ENCODE measurements around the gene CACHD1. TPM values are rescaled to one million over a fixed set of nuclear protein-coding genes. Genes with fewer than 3 reads are reported as not detected.
A peak's percentile ranks its signal among the peaks of the same experiment; 100 is the strongest.

CACHD1 gene
- total RNA-seq, 1 donor from 2014 or later = 0.13 TPM

GRCh38 chr1:64453688-64454087 is 16.2 kb upstream of the CACHD1 start:
- H3K36me3 Mint-ChIP-seq (ENCODE audit: low read depth) = no peaks in the 10 kb centered on the region
- no peak overlapping the region for H3K27ac Mint-ChIP-seq
- no peaks in the 10 kb centered on the region for H3K9me3 Mint-ChIP-seq
- H3K27me3 Mint-ChIP-seq (ENCODE audit: insufficient read depth) = peaks cover 6% of the 10 kb centered on the region
- no peak overlapping the region for H3K4me3 Mint-ChIP-seq
- intact Hi-C loops (cut with micrococcal nuclease) = no loop called here
- H3K4me1 Mint-ChIP-seq (ENCODE audit: low read depth) = no peaks in the 10 kb centered on the region
- no peak for DNase-seq (ENCODE audit: low spot score)

GRCh38 chr1:64458915-64459314 is 11.0 kb upstream of the CACHD1 start:
- no peak overlapping the region for H3K27ac Mint-ChIP-seq
- no peak for DNase-seq (ENCODE audit: low spot score)
- H3K27me3 Mint-ChIP-seq (ENCODE audit: insufficient read depth) = peaks cover 3% of the 10 kb centered on the region
- H3K36me3 Mint-ChIP-seq (ENCODE audit: low read depth) = no peaks in the 10 kb centered on the region
- H3K9me3 Mint-ChIP-seq = no peaks in the 10 kb centered on the region
- intact Hi-C loops (cut with micrococcal nuclease) = no loop called here
- no peaks in the 10 kb centered on the region for H3K4me1 Mint-ChIP-seq (ENCODE audit: low read depth)
- H3K4me3 Mint-ChIP-seq = no peak overlapping the region

GRCh38 chr1:64459743-64460142 is 10.2 kb upstream of the CACHD1 start:
- no peaks in the 10 kb centered on the region for H3K4me1 Mint-ChIP-seq (ENCODE audit: low read depth)
- H3K27ac Mint-ChIP-seq = no peak overlapping the region
- DNase-seq (ENCODE audit: low spot score) = no peak
- intact Hi-C loops (cut with micrococcal nuclease) = no loop called here
- no peaks in the 10 kb centered on the region for H3K9me3 Mint-ChIP-seq
- H3K36me3 Mint-ChIP-seq (ENCODE audit: low read depth) = no peaks in the 10 kb centered on the region
- no peak overlapping the region for H3K4me3 Mint-ChIP-seq
- peaks cover 5% of the 10 kb centered on the region for H3K27me3 Mint-ChIP-seq (ENCODE audit: insufficient read depth)

- H3K4me3 Mint-ChIP-seq = no peak overlapping the region
- peaks cover 37% of the 10 kb centered on the region for H3K27me3 Mint-ChIP-seq (ENCODE audit: insufficient read depth)
- H3K4me1 Mint-ChIP-seq (ENCODE audit: low read depth) = peaks cover 4% of the 10 kb centered on the region
- no peaks in the 10 kb centered on the region for H3K36me3 Mint-ChIP-seq (ENCODE audit: low read depth)
- H3K9me3 Mint-ChIP-seq = no peaks in the 10 kb centered on the region
- DNase-seq (ENCODE audit: low spot score) = no peak
- H3K27ac Mint-ChIP-seq = no peak overlapping the region
- intact Hi-C loops (cut with micrococcal nuclease) = no loop called here
These were observed 3.9 kb upstream of the CACHD1 start for GRCh38 chr1:64466033-64466432.

- Mint-ChIP-seq H3K4me3 (peak overlapping the region; percentile 41), H3K27ac (no peak overlapping the region), H3K36me3 (ENCODE audit: low read depth) (no peaks in the 10 kb centered on the region), H3K9me3 (no peaks in the 10 kb centered on the region), H3K4me1 (ENCODE audit: low read depth) (peaks cover 11% of the 10 kb centered on the region), H3K27me3 (ENCODE audit: insufficient read depth) (peaks cover 59% of the 10 kb centered on the region)
- DNase-seq (ENCODE audit: low spot score) = no peak
- intact Hi-C loops (cut with micrococcal nuclease) = no loop called here
These were observed 583 bp upstream of the CACHD1 start for GRCh38 chr1:64469116-64469976.

GRCh38 chr1:64470665-64471217 is 812 bp downstream of the CACHD1 start:
- Mint-ChIP-seq H3K27me3 (ENCODE audit: insufficient read depth) (peaks cover 52% of the 10 kb centered on the region), H3K36me3 (ENCODE audit: low read depth) (no peaks in the 10 kb centered on the region), H3K27ac (peak overlapping the region; percentile 23), H3K9me3 (no peaks in the 10 kb centered on the region), H3K4me3 (peak overlapping the region; percentile 80), H3K4me1 (ENCODE audit: low read depth) (peaks cover 11% of the 10 kb centered on the region)
- DNase-seq (ENCODE audit: low spot score) = no peak
- intact Hi-C loops (cut with micrococcal nuclease) = loop anchor here (5.0 kb wide), 3 partner anchors 37 to 207 kb away; no protein-coding TSS in a partner anchor

GRCh38 chr1:64471218-64472039 is 1.5 kb downstream of the CACHD1 start:
- Mint-ChIP-seq H3K4me3 (peak overlapping the region; percentile 80), H3K9me3 (no peaks in the 10 kb centered on the region), H3K27me3 (ENCODE audit: insufficient read depth) (peaks cover 53% of the 10 kb centered on the region), H3K4me1 (ENCODE audit: low read depth) (peaks cover 11% of the 10 kb centered on the region), H3K36me3 (ENCODE audit: low read depth) (no peaks in the 10 kb centered on the region), H3K27ac (peak overlapping the region; percentile 23)
- DNase-seq (ENCODE audit: low spot score) = no peak
- intact Hi-C loops (cut with micrococcal nuclease) = loop anchor here (5.0 kb wide), 3 partner anchors 36 to 206 kb away; no protein-coding TSS in a partner anchor

GRCh38 chr1:64472040-64472376 is 2.1 kb downstream of the CACHD1 start:
- Mint-ChIP-seq H3K9me3 (no peaks in the 10 kb centered on the region), H3K27me3 (ENCODE audit: insufficient read depth) (peaks cover 53% of the 10 kb centered on the region), H3K36me3 (ENCODE audit: low read depth) (no peaks in the 10 kb centered on the region), H3K27ac (no peak overlapping the region), H3K4me1 (ENCODE audit: low read depth) (peaks cover 11% of the 10 kb centered on the region), H3K4me3 (no peak overlapping the region)
- intact Hi-C loops (cut with micrococcal nuclease) = loop anchor here (5.0 kb wide), 3 partner anchors 35 to 205 kb away; no protein-coding TSS in a partner anchor
- no peak for DNase-seq (ENCODE audit: low spot score)

GRCh38 chr1:64472805-64473204 is 2.9 kb downstream of the CACHD1 start:
- Mint-ChIP-seq H3K4me3 (no peak overlapping the region), H3K36me3 (ENCODE audit: low read depth) (no peaks in the 10 kb centered on the region), H3K9me3 (no peaks in the 10 kb centered on the region), H3K27ac (no peak overlapping the region), H3K27me3 (ENCODE audit: insufficient read depth) (peaks cover 48% of the 10 kb centered on the region), H3K4me1 (ENCODE audit: low read depth) (peaks cover 11% of the 10 kb centered on the region)
- intact Hi-C loops (cut with micrococcal nuclease) = loop anchor here (5.0 kb wide), 3 partner anchors 34 to 204 kb away; no protein-coding TSS in a partner anchor
- no peak for DNase-seq (ENCODE audit: low spot score)

- no peak overlapping the region for H3K4me3 Mint-ChIP-seq
- peaks cover 43% of the 10 kb centered on the region for H3K27me3 Mint-ChIP-seq (ENCODE audit: insufficient read depth)
- intact Hi-C loops (cut with micrococcal nuclease) = loop anchor here (5.0 kb wide), 3 partner anchors 34 to 204 kb away; no protein-coding TSS in a partner anchor
These were observed 3.4 kb downstream of the CACHD1 start for GRCh38 chr1:64473367-64473766.

GRCh38 chr1:64474133-64474532 is 4.2 kb downstream of the CACHD1 start:
- Mint-ChIP-seq H3K27ac (no peak overlapping the region), H3K27me3 (ENCODE audit: insufficient read depth) (peaks cover 35% of the 10 kb centered on the region), H3K36me3 (ENCODE audit: low read depth) (no peaks in the 10 kb centered on the region), H3K4me3 (no peak overlapping the region), H3K9me3 (no peaks in the 10 kb centered on the region), H3K4me1 (ENCODE audit: low read depth) (peaks cover 11% of the 10 kb centered on the region)
- intact Hi-C loops (cut with micrococcal nuclease) = loop anchor here (5.0 kb wide), 3 partner anchors 33 to 203 kb away; no protein-coding TSS in a partner anchor
- no peak for DNase-seq (ENCODE audit: low spot score)

More at GRCh38 chr1:64473367-64473766, 3.4 kb downstream of the CACHD1 start:
- H3K36me3 Mint-ChIP-seq (ENCODE audit: low read depth) = no peaks in the 10 kb centered on the region
- H3K4me1 Mint-ChIP-seq (ENCODE audit: low read depth) = peaks cover 11% of the 10 kb centered on the region
- no peak for DNase-seq (ENCODE audit: low spot score)
- H3K9me3 Mint-ChIP-seq = no peaks in the 10 kb centered on the region
- no peak overlapping the region for H3K27ac Mint-ChIP-seq

GRCh38 chr1:64474665-64475439 is 4.9 kb downstream of the CACHD1 start:
- H3K36me3 Mint-ChIP-seq (ENCODE audit: low read depth) = no peaks in the 10 kb centered on the region
- peaks cover 30% of the 10 kb centered on the region for H3K27me3 Mint-ChIP-seq (ENCODE audit: insufficient read depth)
- no peak overlapping the region for H3K27ac Mint-ChIP-seq
- no peak for DNase-seq (ENCODE audit: low spot score)
- no peaks in the 10 kb centered on the region for H3K9me3 Mint-ChIP-seq
- H3K4me3 Mint-ChIP-seq = no peak overlapping the region
- peaks cover 11% of the 10 kb centered on the region for H3K4me1 Mint-ChIP-seq (ENCODE audit: low read depth)
- intact Hi-C loops (cut with micrococcal nuclease) = loop anchor here (5.0 kb wide), 3 partner anchors 32 to 202 kb away; no protein-coding TSS in a partner anchor
